HuH-7.5 (cell line): ENCODE data around the gene UNC5C.

ENCODE experiments used
- DNase-seq: peaks from one replicate; pipeline ENCODE4 v3.0.0; 2011; ENCODE audit warnings: low spot score

Gene UNC5C

GRCh38 chr4:95548738-95549245 lies at the start of gene UNC5C:
Gene UNC5C (minus strand): TSS chr4:95548973.
- DNase-seq = no peak

- no peak for DNase-seq
Observed at GRCh38 chr4:95596676-95597075, 47.9 kb upstream of the UNC5C start.

GRCh38 chr4:95594629-95595028 lies 45.9 kb upstream of the UNC5C start:
- DNase-seq = no peak

GRCh38 chr4:95594013-95594412 lies 45.2 kb upstream of the UNC5C start:
- no peak for DNase-seq

- DNase-seq = no peak
Observed at GRCh38 chr4:95591278-95591677, 42.5 kb upstream of the UNC5C start.

GRCh38 chr4:95590615-95591014 lies 41.8 kb upstream of the UNC5C start:
- DNase-seq = no peak

GRCh38 chr4:95585016-95585695 lies 36.4 kb upstream of the UNC5C start:
- DNase-seq = no peak

- no peak for DNase-seq
Observed at GRCh38 chr4:95580226-95580625, 31.5 kb upstream of the UNC5C start.

GRCh38 chr4:95572304-95572991 lies 23.7 kb upstream of the UNC5C start:
- no peak for DNase-seq

GRCh38 chr4:95571577-95571976 lies 22.8 kb upstream of the UNC5C start:
- DNase-seq = no peak

GRCh38 chr4:95563638-95564337 lies 15.0 kb upstream of the UNC5C start:
- no peak for DNase-seq

GRCh38 chr4:95560774-95561173 lies 12.0 kb upstream of the UNC5C start:
- no peak for DNase-seq

GRCh38 chr4:95556207-95556859 lies 7.6 kb upstream of the UNC5C start:
- DNase-seq = no peak

- DNase-seq = no peak
Observed at GRCh38 chr4:95552942-95553550, 4.3 kb upstream of the UNC5C start.

GRCh38 chr4:95551653-95552052 lies 2.9 kb upstream of the UNC5C start:
- no peak for DNase-seq

- DNase-seq = no peak
Observed at GRCh38 chr4:95550115-95550987, 1.6 kb upstream of the UNC5C start.

GRCh38 chr4:95549246-95550114 lies 707 bp upstream of the UNC5C start:
- DNase-seq = no peak

- DNase-seq = no peak
Observed at GRCh38 chr4:95547715-95548471, 880 bp downstream of the UNC5C start.
